ENCODE measurements around the gene KRTAP4-16.

DNA sequence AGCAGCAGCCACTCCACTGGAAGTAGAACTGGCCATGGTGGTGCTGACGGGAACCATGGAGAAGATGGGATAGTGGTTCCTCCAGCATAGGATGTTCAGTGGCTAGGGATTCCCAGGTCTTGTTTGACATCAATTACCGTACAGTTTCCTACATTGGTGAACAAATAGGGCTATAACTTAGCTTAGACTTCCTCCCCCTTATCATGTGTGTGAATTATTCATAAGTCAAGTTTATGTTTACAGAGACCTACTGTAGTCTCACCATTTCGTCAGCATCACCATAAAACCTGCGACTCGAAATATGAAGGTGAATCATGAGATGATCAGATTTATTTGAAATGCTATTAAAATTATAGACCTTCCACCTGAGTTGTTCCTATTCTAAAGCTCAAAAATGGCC lies 43.3 kb downstream of the KRTAP4-16 start:
- TF ChIP-seq TAF1 (IDR thresholded peaks at IDR 0.05; ENCODE audit: low read depth) (no peak), EP300 (IDR thresholded peaks at IDR 0.05; ENCODE audit: borderline replicate concordance) (no peak), TCF12 (IDR thresholded peaks at IDR 0.05; ENCODE audit: low read depth) (no peak), TEAD4 (IDR thresholded peaks at IDR 0.05) (no peak)
